T follicular helper cell (primary cell): Measurements from ENCODE around the gene GIPC3.
A peak's percentile ranks its signal among the peaks of the same experiment; 100 is the strongest.

Experiments
- DNase-seq: peaks from one replicate; pipeline ENCODE4 v3.0.0-alpha.2; 2020; ENCODE audit warnings: low read depth
- total RNA-seq, 2 experiments: gene quantifications; one replicate each; lab custom pipeline; 2026; lab: John Stamatoyannopoulos, UW

The GIPC3 gene, protein sequence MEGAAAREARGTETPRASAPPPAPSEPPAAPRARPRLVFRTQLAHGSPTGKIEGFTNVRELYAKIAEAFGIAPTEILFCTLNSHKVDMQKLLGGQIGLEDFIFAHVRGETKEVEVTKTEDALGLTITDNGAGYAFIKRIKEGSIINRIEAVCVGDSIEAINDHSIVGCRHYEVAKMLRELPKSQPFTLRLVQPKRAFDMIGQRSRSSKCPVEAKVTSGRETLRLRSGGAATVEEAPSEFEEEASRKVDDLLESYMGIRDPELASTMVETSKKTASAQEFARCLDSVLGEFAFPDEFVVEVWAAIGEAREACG
- 0.39 to 1.3 reads per million in 2 experiments for total RNA-seq

- no peak for DNase-seq
Observed at GRCh38 chr19:3585301-3586126, at the start of gene GIPC3. Gene GIPC3 (plus strand): TSS chr19:3585478. CDS start chr19:3585598, 120 bp downstream.

GRCh38 chr19:3535563-3535965 lies 49.7 kb upstream of the GIPC3 start:
- no peak for DNase-seq

- DNase-seq, result no peak
Observed at GRCh38 chr19:3535981-3536380, 49.3 kb upstream of the GIPC3 start.

DNA sequence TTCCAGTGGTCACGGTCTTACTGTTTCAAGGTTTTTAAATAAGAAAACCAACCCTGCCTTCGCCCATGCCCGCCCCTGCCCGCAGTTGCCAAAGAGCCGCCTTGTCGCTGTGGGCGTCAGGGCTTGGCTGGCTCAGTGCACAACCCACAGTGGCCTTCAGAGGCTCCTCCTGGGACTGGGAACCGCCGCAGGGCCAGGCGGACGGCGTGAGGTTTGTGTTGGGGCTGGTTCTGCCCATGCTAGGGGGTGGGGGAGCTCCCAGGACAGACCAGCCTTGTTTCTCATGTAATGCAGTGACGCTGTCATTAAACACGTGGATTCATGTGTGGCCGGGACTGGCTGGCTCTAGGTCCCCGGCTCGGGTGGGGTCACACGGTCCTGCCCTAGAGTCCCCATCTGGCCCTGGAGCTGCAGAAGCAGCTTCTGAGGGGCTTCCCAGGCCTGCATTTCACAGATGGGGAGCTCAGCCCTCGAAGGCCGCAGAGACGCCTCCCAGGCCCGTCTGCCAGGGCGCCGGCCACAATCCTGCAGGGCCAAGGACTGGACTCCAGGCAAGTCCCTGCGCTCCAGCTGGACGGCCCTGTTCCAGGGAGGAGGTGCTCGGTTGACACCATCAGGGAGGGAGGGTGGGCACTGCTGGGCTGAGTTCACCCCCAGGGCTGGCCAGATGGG lies 48.7 kb upstream of the GIPC3 start:
- no peak for DNase-seq

DNA sequence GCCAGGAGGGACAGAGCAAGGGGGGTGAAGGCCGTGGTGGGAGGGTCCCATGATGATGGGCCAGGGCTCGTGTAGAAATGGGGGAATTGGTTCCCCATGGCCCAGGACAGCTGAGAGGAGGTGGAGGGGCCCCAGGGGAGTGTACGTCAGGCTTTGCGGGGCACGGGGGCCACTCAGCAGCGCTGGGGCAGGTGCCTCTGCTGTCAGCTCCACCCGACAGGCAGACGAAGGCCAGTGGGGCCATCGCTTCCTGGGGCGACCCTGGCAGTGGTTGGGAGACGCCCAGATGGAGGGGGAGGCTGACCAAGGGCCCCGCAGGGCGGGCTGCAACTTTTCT lies 48.2 kb upstream of the GIPC3 start:
- DNase-seq, result no peak

DNA sequence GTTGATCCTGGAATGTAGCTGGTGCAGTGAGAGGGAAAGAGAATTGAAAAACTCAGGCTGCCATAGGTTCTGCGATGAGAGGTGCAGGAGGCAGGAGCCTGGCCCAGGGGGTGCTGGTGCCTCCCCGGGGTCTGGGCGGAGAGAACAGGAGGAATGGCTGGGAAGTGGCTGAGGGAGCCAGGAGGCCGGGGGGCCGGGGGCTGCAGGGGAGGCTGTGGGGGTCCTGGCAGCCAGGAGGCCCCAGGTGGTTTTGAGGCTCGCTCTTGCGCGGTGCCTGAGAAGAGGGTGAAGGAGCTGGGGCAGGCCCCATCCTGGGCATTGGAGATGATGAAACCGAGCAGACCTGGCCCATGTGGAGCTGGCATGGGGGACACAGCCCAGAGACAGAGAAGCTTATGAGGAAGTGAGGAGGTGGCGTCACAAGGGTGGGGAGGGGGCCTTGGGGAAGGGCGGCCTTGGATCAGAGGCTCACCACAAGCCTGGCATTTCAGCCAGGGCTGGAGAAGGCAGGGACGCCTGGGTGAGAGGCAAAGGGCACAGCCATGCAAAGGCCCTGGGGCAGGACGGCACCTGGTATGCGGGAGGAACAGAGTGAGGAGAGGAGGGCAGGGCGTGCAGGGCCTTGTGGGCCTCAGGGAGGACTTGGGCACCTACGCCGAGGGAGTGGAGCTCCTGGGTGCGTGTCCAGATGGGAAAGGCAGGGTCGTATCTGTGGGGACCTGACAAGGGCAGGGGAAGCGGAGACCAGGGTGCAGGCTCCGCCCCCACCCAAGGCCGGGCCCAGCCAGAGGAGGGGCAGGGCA lies 47.6 kb upstream of the GIPC3 start:
- DNase-seq, result no peak

DNA sequence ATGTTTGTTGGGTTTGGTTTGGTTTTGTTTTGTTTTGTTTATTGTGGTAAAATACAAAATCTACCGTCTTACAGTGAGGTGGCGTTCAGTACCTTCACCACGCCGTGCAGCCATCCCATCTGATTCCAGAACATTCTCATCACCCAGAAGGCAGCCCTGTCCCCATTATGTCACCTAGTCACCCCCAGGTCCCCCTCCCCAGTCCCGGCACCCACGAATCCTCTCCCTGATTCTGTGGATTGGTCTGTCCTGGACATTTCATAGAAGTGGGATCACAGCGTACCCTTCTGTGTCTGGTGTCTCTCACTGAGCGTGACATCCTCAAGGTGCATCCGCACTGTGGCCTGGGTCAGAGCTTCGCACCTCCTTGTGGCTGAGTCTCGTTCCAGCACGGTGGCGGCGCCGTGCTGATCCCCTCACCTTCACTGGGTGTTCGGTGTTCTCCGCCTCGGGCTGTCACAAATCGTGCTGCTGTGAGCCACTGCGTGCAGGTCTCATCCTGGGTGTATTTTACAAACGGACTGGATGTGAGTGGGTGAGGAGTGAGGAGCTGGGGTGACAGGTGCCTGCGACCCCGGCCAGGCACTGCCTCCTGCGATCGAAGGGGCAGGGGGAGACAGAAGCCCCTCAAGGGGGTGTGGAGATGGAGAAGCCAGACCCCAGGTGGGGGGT lies 46.9 kb upstream of the GIPC3 start:
- DNase-seq, result no peak

DNA sequence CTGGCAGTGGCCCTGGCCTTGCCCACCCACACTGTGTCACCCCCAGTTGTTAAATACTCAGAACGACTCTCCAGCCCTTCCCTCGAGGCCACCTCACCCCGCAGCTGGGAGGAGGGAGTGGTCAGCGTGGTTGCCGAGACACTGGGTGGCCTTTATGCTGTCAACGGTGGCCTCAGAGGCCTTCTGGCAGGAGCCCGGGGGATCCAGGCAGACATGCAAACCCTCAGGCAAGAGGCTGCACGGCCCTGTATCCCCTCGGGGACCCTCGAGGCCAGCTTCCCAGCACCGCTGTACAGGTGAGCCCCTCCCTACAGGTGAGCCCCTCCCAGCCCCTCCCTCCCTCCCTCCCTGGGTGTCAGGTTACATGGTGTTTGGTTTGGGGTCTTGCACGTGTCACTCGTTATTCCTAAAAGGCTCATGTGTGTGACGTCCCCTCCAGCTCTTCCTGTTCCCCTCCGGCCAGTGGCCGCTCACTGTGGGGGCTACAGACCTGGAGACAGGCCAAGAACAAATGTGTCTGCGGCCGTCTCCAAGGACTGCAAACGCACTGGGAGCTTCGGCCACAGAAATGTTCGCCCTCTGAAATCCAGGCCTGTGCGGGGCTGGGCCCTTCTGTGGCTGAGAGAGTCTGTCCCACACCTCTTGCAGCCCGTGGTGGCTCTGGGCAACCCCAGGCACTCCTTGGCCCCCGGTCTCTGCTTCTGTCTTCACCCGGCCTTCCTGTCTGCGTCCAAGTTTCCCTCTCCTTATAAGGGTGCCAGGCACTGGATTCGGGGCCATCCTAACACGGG lies 46.1 kb upstream of the GIPC3 start, which contains the start of gene TEKTIP1:
TEKTIP1 (plus strand) TSS at position 210 of the 791 bp plus-strand sequence; CDS start at position 214, 4 bp downstream.
- DNase-seq, result no peak

GRCh38 chr19:3539756-3540118 lies 45.5 kb upstream of the GIPC3 start:
- no peak for DNase-seq

DNA sequence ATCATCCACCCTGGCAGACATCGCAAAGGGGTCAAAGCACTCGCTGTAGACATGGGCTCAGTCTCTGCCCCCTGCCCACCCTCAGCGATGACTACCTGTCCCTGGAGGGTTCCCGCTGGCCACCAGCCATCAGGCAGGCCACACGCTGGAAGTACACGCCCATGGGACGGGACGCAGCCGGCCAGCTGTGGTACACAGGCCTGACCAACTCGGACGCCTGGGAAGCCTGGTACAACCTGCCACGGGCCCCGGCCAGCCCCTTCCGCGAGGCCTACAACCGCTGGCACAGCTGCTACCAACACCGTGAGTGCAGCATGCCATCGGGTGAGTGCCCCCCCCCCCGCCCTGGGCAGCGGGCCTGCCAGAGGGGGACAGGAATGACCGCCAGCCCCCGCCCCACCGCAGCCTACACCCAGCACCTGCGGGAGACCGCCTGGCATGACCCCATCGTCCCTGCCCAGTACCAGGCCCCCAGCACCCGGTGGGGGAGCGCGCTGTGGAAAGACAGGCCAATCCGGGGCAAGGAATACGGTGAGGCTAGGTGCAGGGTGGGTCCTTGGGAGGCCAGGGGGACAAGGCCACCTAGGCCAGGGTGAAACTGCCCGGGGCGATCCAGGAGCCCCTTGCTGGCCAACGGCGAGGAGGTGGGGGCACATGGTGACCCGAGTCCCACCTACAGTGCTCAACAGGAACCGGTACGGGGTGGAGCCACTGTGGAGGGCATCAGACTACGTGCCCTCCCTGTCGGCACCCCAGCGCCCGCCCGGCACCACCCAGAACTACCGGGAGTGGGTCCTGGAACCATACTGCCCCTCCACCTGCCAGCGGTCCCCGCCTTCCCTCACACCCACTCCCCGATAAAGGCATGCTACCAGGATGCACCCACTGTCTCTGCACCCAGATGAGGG lies 41.9 kb upstream of the GIPC3 start:
- DNase-seq, result no peak

DNA sequence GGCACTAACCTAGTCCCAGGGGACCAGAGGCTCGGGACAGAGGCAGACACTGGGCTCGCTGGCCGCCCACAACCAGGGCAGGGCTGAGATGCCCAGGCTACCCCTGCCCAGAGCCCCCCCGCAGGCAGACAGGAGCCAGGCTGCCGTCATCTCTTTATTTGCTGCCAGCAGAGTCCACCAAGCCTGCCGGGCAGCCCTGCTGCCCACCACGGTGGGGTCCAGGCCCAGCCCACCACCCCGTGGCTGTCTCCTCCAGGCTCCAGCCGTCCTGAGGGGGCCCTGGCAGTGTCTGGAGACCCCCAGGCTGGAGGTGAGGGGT lies 41.3 kb upstream of the GIPC3 start:
- no peak for DNase-seq

DNA sequence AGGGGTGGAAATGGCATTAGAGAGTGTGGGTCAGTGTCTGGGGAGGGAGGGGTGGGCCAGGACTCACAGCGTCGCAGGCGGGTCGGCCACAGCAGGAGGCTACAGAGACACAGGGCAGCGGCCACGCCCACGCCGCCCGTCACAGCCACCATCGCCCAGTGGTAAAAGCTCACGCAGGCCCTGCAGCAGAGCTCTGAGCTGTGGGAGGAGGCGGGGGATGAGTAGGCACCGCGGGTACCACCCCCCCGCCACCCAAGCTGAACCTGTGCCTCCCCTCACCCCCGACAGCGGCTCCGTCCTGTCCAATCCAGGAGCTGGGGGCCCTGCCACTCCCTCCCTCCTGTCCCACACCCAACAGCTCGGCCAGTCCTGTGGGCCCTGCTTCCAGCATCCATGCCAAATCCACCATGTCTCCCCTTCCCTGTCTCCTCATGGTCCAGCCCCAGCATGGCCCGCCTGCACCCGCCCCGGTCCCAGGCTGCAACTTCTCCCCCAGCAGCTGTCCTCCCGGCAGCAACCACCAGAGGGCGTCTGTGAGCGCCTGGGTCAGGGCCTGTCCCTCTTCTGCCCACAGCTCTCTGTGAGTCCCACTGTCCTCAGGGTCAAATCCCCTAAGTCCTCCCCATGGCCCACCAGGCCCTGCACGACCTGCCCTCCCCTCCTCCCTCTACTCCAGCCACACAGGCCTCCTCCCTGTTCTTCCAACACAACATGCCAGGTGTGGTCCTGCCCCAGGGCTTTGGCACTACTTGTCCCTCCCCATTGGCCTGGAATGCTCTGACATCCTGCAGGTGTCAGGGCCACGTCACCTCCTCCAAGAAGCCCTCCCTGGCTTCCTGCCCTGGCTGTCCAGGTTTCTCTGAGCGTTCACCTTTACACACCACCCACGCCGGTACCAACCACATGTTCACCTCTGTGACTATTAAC lies 40.3 kb upstream of the GIPC3 start:
- peak; percentile 67 for DNase-seq

GRCh38 chr19:3545669-3546034 lies 39.6 kb upstream of the GIPC3 start:
- no peak for DNase-seq

DNA sequence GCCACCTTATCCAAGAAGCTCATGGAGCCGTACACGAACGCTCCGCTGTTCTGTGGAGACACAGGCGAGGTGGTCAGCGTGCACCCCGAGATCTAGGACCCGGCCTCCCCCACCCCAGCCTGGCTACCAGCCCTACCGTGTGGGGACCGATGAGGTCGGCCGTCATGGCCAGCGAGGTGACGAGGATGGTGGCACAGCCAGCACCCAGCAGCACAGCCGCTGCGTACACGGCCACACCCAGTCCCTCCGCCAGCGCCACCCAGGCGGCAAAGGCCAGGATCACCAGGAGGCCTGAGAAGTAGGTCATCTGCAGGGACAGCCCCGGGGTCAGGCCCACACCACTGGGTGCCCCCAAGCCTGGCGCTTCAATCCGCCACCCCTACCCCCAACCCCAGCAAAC lies 39.2 kb upstream of the GIPC3 start:
- no peak for DNase-seq

DNA sequence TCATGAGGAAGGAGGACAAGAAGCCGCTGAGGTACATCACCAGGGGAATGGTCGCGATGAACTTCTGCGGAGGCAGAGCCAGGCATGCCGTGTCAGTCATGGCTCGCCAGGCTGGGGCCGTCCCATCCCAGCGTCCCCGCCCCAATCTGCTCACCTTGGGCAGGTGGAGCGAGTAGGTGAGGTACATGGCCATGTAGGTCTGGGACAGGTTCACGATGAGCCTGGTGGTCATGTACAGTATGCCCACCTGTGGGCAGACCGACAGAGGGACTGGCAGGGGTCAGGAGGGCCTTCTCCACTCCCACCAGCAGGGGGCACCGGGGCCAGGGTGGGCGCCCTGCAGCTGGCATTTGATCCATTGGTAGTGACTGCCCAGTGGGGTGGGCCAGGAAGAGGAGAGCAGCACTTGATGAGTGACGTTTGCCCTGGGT lies 38.0 kb upstream of the GIPC3 start:
- no peak for DNase-seq

DNA sequence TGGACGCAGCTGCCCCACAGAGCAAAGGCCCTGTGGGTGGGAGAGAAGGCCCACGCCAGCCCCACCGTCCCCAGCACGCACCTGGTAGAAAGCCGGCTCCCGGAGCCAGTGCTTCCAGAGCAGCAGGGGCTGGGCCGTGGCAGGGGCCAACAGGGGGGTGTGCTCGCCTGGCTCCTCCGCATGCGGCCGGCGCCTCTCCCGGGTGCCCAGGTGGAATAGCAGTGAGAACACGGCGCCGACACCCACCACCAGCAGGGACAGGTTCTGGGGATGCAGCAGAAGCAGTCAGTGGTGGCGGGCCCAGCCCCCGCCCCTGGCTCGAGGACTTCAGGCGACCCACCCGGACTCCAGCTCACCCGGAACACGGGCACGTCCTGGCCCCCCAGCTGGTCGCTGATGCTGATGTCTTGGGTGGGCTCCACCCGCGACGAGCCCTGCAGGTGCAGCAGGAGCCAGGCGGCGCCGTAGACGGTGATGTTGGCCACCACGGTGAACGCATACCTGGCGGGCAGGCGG lies 37.5 kb upstream of the GIPC3 start:
- no peak for DNase-seq

DNA sequence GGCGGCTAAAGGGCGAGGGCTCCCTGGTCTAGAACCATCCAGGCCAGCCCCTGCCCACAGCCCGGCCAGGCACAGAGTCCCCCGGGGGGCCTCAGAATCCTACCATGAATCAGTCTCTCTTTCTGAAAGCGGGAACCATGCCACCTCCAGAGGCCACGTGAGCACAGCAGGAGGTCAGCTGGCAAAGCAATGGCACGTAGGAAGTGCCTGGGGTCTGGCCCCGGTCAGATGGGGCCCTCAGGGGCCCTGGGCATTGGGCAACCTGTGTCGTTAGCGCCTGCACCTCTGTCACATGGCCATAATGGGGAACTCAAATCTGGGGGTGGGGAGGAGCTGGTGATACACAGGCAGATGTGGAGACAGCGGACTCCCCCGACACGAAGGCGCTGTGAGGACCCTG lies 36.7 kb upstream of the GIPC3 start:
- no peak for DNase-seq

DNA sequence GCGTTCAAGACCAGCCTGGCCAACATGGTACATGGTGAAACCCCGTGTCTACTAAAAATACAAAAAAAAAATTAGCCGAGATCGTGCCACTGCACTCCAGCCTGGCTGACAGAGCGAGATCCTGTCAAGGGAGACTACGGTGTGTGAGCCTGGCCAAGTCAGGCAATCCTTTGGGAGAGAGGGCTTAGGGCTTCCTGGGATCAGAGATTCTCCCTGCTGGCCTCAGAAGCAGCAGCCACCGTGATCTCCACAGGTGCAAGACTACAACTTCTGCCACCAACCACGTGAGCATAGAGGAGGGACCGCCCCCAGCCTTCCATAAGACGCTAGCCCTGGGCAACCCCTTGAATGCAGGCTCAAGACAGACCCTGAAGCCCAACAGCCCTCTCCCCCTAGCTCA lies 35.5 kb upstream of the GIPC3 start:
- no peak for DNase-seq
